ENCODE results near the gene ERBB3. TPM values are rescaled to one million over a fixed set of nuclear protein-coding genes. Genes with fewer than 3 reads are reported as not detected.
A peak's percentile ranks its signal among the peaks of the same experiment; 100 is the strongest.
"Not testable (repeated sequence)": the region's sequence is repeated elsewhere in the genome, so short reads cannot be mapped to it uniquely, and the experiment has no call there.

ERBB3 gene
- total RNA-seq, 1 experiment from 2014 or later, result 170 TPM

- Mint-ChIP-seq H3K9me3 (ENCODE audit: low read depth, unreplicated experiment) (no peaks in the 10 kb centered on the region), H3K4me3 (ENCODE audit: low read depth, unreplicated experiment) (no peak overlapping the region), H3K4me1 (ENCODE audit: low read depth, unreplicated experiment) (peaks cover 19% of the 10 kb centered on the region), H3K36me3 (ENCODE audit: insufficient read depth, unreplicated experiment) (peaks cover 92% of the 10 kb centered on the region), H3K27ac (ENCODE audit: unreplicated experiment) (no peak overlapping the region), H3K27me3 (ENCODE audit: unreplicated experiment) (no peaks in the 10 kb centered on the region)
- no peak for DNase-seq
- CTCF ChIA-PET, result no interaction called here
- intact Hi-C loops (cut with micrococcal nuclease; ENCODE audit: unreplicated experiment), result no loop called here
- TF ChIP-seq, protein P1, sequence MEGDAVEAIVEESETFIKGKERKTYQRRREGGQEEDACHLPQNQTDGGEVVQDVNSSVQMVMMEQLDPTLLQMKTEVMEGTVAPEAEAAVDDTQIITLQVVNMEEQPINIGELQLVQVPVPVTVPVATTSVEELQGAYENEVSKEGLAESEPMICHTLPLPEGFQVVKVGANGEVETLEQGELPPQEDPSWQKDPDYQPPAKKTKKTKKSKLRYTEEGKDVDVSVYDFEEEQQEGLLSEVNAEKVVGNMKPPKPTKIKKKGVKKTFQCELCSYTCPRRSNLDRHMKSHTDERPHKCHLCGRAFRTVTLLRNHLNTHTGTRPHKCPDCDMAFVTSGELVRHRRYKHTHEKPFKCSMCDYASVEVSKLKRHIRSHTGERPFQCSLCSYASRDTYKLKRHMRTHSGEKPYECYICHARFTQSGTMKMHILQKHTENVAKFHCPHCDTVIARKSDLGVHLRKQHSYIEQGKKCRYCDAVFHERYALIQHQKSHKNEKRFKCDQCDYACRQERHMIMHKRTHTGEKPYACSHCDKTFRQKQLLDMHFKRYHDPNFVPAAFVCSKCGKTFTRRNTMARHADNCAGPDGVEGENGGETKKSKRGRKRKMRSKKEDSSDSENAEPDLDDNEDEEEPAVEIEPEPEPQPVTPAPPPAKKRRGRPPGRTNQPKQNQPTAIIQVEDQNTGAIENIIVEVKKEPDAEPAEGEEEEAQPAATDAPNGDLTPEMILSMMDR (IDR thresholded peaks at IDR 0.05; ENCODE audit: unreplicated experiment), result no peak
- BruUV-seq (replicated peaks), result no TSS peak
Observed at GRCh38 chr12:56110571-56110970, 30.6 kb downstream of the ERBB3 start.

DNA sequence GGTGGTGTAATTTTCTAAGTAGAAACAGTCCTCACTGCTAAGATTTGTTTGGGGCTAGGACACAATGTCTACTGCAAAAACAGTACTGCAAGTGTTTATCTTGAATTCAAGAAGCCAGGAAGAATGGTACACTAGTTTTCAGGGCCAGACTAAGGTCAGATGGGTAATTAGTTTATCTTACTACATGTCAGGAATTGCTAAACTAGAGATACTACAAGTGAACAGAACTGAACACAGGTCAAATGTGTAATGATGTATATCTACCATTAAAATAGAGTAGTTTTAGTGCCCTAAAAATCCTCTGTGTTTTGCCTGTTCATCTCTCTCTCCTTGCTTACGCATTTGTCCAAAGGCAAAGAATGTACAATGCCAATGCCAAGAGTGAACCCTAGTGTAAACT is 34.1 kb downstream of the ERBB3 start:
- no peak for DNase-seq
- intact Hi-C loops (cut with micrococcal nuclease; ENCODE audit: unreplicated experiment), result no loop called here
- H3K4me3 Mint-ChIP-seq (ENCODE audit: low read depth, unreplicated experiment), result no peak overlapping the region
- peaks cover 5% of the 10 kb centered on the region for H3K4me1 Mint-ChIP-seq (ENCODE audit: low read depth, unreplicated experiment)
- no peaks in the 10 kb centered on the region for H3K27me3 Mint-ChIP-seq (ENCODE audit: unreplicated experiment)
- BruUV-seq (replicated peaks), result no TSS peak
- H3K36me3 Mint-ChIP-seq (ENCODE audit: insufficient read depth, unreplicated experiment), result peaks cover 92% of the 10 kb centered on the region
- TF ChIP-seq, protein P1 (IDR thresholded peaks at IDR 0.05; ENCODE audit: unreplicated experiment), result no peak
- H3K9me3 Mint-ChIP-seq (ENCODE audit: low read depth, unreplicated experiment), result no peaks in the 10 kb centered on the region
- CTCF ChIA-PET, result no interaction called here
- peak overlapping the region; percentile 26 for H3K27ac Mint-ChIP-seq (ENCODE audit: unreplicated experiment)

DNA sequence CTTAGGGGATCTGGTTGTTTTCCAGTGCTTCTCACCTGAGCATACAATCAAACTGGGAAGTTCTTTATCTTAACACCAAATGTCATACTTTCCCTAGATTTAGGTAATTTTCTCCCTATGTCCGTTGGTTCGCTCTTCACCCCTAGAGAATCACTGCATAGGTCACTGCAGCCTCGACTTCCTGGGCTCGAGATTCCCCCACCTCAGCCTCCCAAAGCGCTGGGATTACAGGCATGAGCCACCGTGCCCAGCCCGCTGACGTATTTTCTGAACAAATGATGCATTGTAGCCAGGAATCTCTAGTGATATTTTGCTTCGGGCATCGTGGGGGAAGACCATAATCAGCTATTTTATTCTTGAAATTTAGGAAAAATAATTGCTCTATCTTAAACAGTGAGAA is 35.4 kb downstream of the ERBB3 start:
- intact Hi-C loops (cut with micrococcal nuclease; ENCODE audit: unreplicated experiment), result loop anchor here (5.0 kb wide), 2 partner anchors 42 to 68 kb away; partner anchors contain the start of gene MYL6
- H3K4me1 Mint-ChIP-seq (ENCODE audit: low read depth, unreplicated experiment), result peaks cover 17% of the 10 kb centered on the region
- peak overlapping the region; percentile 100 for H3K27ac Mint-ChIP-seq (ENCODE audit: unreplicated experiment)
- H3K4me3 Mint-ChIP-seq (ENCODE audit: low read depth, unreplicated experiment), result peak overlapping the region; percentile 97
- no TSS peak for BruUV-seq (replicated peaks)
- DNase-seq, result peak; percentile 45
- TF ChIP-seq, protein P1 (IDR thresholded peaks at IDR 0.05; ENCODE audit: unreplicated experiment), result no peak
- CTCF ChIA-PET, result interaction anchor here (0.6 to 1.5 kb wide), 3 partner anchors 10 to 73 kb away, joined by 3 to 9 read pairs (median 4); partner anchors contain the start of gene PA2G4
- H3K27me3 Mint-ChIP-seq (ENCODE audit: unreplicated experiment), result no peaks in the 10 kb centered on the region
- H3K9me3 Mint-ChIP-seq (ENCODE audit: low read depth, unreplicated experiment), result no peaks in the 10 kb centered on the region
- H3K36me3 Mint-ChIP-seq (ENCODE audit: insufficient read depth, unreplicated experiment), result peaks cover 83% of the 10 kb centered on the region

DNA sequence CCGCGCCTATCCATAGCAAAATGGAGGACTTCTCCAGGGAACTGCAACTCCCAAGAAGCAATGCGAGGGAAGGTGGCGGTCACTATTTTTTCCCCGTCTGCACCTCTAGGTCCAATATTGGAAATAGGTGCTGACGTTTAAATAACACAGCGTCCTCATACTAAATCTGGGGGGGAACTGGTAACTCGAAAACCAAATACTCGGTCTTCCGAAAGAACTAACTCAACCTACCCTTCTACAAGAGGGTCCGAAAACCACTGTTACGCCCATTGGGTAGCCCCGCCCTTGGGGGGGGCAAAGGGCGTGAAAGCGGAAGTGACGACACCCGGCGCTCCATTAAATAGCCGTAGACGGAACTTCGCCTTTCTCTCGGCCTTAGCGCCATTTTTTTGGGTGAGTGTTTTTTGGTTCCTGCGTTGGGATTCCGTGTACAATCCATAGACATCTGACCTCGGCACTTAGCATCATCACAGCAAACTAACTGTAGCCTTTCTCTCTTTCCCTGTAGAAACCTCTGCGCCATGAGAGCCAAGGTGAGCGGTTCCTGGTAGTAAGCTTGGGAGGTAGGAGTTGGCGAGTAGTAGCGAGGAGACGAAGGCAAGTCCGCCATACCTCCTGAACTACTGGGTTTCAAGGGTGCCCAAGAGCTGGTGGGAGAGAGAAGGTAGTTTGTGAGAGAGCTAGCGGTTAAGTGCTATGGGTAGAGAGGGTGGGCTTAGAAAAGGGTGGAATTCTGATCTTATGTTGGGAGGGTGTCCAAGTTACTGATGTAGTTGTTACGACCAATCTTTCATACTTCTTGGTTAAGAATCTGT is 36.5 kb downstream of the ERBB3 start, which contains the start of gene RPL41:
Gene RPL41, plus strand, starts transcription at position 367 of the 815 bp plus-strand sequence.
- intact Hi-C loops (cut with micrococcal nuclease; ENCODE audit: unreplicated experiment), result loop anchor here (5.0 kb wide), 2 partner anchors 41 to 69 kb away; partner anchors contain the start of gene MYL6
- TF ChIP-seq, protein P1 (IDR thresholded peaks at IDR 0.05; ENCODE audit: unreplicated experiment), result no peak
- Mint-ChIP-seq H3K36me3 (ENCODE audit: insufficient read depth, unreplicated experiment) (peaks cover 72% of the 10 kb centered on the region), H3K27me3 (ENCODE audit: unreplicated experiment) (no peaks in the 10 kb centered on the region), H3K4me1 (ENCODE audit: low read depth, unreplicated experiment) (peaks cover 17% of the 10 kb centered on the region), H3K9me3 (ENCODE audit: low read depth, unreplicated experiment) (no peaks in the 10 kb centered on the region), H3K27ac (ENCODE audit: unreplicated experiment) (peak within 1 kb of the TSS; percentile 100), H3K4me3 (ENCODE audit: low read depth, unreplicated experiment) (peak within 1 kb of the TSS; percentile 97)
- DNase-seq, result peak; percentile 96
- CTCF ChIA-PET, result interaction anchor here (0.6 to 1.5 kb wide), 3 partner anchors 12 to 72 kb away, joined by 4 to 9 read pairs (median 4); partner anchors contain the start of gene PA2G4
- no TSS peak for BruUV-seq (replicated peaks)

- not testable (repeated sequence) for DNase-seq; H3K27me3 Mint-ChIP-seq (ENCODE audit: unreplicated experiment); H3K9me3 Mint-ChIP-seq (ENCODE audit: low read depth, unreplicated experiment)
- Mint-ChIP-seq H3K4me1 (ENCODE audit: low read depth, unreplicated experiment) (peaks cover 17% of the 10 kb centered on the region), H3K27ac (ENCODE audit: unreplicated experiment) (peak overlapping the region; percentile 100), H3K4me3 (ENCODE audit: low read depth, unreplicated experiment) (peak overlapping the region; percentile 97), H3K36me3 (ENCODE audit: insufficient read depth, unreplicated experiment) (peaks cover 67% of the 10 kb centered on the region)
- CTCF ChIA-PET, result interaction anchor here (1.4 to 3.3 kb wide), 3 partner anchors 9 to 72 kb away, joined by 4 to 53 read pairs (median 16); partner anchors contain the start of genes ESYT1 and SMARCC2
- BruUV-seq (replicated peaks), result TSS peak; percentile 97
- intact Hi-C loops (cut with micrococcal nuclease; ENCODE audit: unreplicated experiment), result loop anchor here (5.0 kb wide), 2 partner anchors 40 to 70 kb away; partner anchors contain the start of gene MYL6
Observed at GRCh38 chr12:56117082-56117706, 37.2 kb downstream of the ERBB3 start.
